Mucosa of gallbladder (tissue), 1 donor: ENCODE measurements around the gene EPYC. TPM values are rescaled to one million over a fixed set of nuclear protein-coding genes. Genes with fewer than 3 reads are reported as not detected.

Experiments used
- total RNA-seq: library from RNA; stranded (reverse); gene quantifications from one replicate; pipeline ENCODE4 v1.2.1, GENCODE V29; 2021
- donor health status: DM: no; HTN: no; CAD: no.

EPYC gene
- total RNA-seq, 1 donor from 2014 or later: not detected

Other genes starting within 250 kb of the EPYC start
- not detected for gene CCER1, start 49.8 kb downstream of the EPYC start, total RNA-seq
- not detected for gene KERA, start 53.1 kb upstream of the EPYC start, total RNA-seq
- 172 TPM for gene LUM, start 106.5 kb upstream of the EPYC start, total RNA-seq
- 387 TPM for gene DCN, start 177.8 kb upstream of the EPYC start, total RNA-seq